HG03135 (cell line): ENCODE results near the gene CHRM5.
A peak's percentile ranks its signal among the peaks of the same experiment; 100 is the strongest.

Experiments
- ATAC-seq: cut with Tn5 transposase; IDR thresholded peaks from one replicate; pipeline ENCODE4 v1.9.1; 2021; ENCODE audit warnings: mild to moderate bottlenecking, moderate library complexity; ENCODE audit not compliant: unreplicated experiment

Gene CHRM5

GRCh38 chr15:34078900-34079299 lies 110.6 kb downstream of the CHRM5 start:
- no peak for ATAC-seq

GRCh38 chr15:34079904-34080303 lies 111.6 kb downstream of the CHRM5 start:
- no peak for ATAC-seq

- ATAC-seq: no peak
Observed at GRCh38 chr15:34084086-34084485, 115.8 kb downstream of the CHRM5 start.

- no peak for ATAC-seq
Observed at GRCh38 chr15:34085746-34086145, 117.4 kb downstream of the CHRM5 start.

GRCh38 chr15:34099914-34100313 lies 131.6 kb downstream of the CHRM5 start:
- no peak for ATAC-seq

- ATAC-seq: peak; percentile 98
Observed at GRCh38 chr15:34101366-34102174, 133.3 kb downstream of the CHRM5 start, which contains the start of the genes EMC7 and PGBD4. Gene EMC7, minus strand, starts transcription at chr15:34101862. Its CDS starts 23 bp downstream, at chr15:34101839. Gene PGBD4, plus strand, starts transcription at chr15:34102083. Its CDS starts 449 bp downstream, at chr15:34102532.

GRCh38 chr15:34102175-34102925 lies 134.1 kb downstream of the CHRM5 start:
- ATAC-seq: no peak

GRCh38 chr15:34106423-34106822 lies 138.1 kb downstream of the CHRM5 start:
- ATAC-seq: no peak

- ATAC-seq: no peak
Observed at GRCh38 chr15:34107315-34107714, 139.0 kb downstream of the CHRM5 start.

- no peak for ATAC-seq
Observed at GRCh38 chr15:34109797-34110663, 141.7 kb downstream of the CHRM5 start.

GRCh38 chr15:34111488-34111887 lies 143.2 kb downstream of the CHRM5 start:
- no peak for ATAC-seq

- ATAC-seq: no peak
Observed at GRCh38 chr15:34114215-34114614, 145.9 kb downstream of the CHRM5 start.

GRCh38 chr15:34114739-34115138 lies 146.4 kb downstream of the CHRM5 start:
- no peak for ATAC-seq

- ATAC-seq: no peak
Observed at GRCh38 chr15:34116620-34117019, 148.3 kb downstream of the CHRM5 start.
